ENCODE data around the gene PYGO2. TPM values are rescaled to one million over a fixed set of nuclear protein-coding genes. Genes with fewer than 3 reads are reported as not detected.

The PYGO2 gene
- total and polyA plus RNA-seq, 2 of the 8 experiments (the other 6 are each of a cell fraction or from before 2014, with no cell fraction given): 31.0 to 31.6 TPM

DNA sequence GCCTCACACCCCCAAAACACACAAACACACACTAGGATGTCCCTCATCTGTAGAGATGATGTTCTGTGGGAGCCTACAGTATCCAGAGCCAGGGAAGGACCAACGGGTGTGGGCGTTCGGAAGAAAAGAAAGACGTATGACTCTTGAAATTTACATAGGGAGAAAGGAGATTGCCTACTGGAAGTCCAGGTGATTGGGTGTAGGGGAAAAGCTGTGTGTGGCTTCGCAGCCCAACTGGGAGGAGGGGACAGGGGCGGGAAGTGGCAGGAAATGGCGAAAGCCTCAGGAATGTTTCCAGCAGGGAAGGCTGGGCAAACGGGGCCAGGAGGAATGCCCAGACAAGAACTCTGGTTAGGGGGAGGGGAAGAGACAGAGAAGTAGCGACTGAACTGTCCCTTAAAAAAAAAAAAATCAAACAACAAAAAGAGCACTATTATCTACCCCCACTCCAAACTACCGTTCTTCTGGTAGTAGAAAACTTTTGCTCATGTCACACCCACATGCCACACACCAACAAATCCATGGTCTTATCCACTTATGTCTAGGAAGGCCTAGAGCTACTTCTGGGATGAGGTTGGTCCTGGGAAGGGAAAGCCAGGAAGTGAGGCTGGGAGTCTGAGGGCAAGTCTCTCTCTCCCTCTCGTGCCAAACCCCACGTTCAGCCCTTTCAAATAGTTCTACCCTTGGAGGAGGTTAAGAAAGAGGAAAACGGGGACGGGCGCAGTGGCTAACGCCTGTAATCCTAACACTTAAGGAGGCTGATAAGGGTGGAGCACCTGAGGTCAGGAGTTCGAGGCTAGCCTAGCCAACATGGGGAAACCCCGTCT lies 11.1 kb upstream of the PYGO2 start (continued):
- TF ChIP-seq POLR2AphosphoS5 (IDR thresholded peaks at IDR 0.05; ENCODE audit: low read depth, low read length): peak; percentile 84
- TF ChIP-seq EZH2 (IDR thresholded peaks at IDR 0.05; ENCODE audit: low read depth, low read length, severe bottlenecking): no peak
- TF ChIP-seq EP300 (IDR thresholded peaks at IDR 0.05; ENCODE audit: borderline replicate concordance in 1 of 2, low read depth in 2 of 2, low read length in 2 of 2): peak in 1 of 2 experiments; percentile 51; a peak in 1 of 3 replicates
- TF ChIP-seq CBX5 (IDR thresholded peaks at IDR 0.05; ENCODE audit: low read depth, low read length): no peak
- TF ChIP-seq TEAD4 (IDR thresholded peaks at IDR 0.05; ENCODE audit: low read depth, low read length): peak; percentile 93
- no peak for TF ChIP-seq BCL11A (IDR thresholded peaks at IDR 0.05; ENCODE audit: low read depth in 2 of 2, low read length in 2 of 2)
- TF ChIP-seq SIN3A (conservative IDR thresholded peaks at IDR 0.05 in 1 of 2, IDR thresholded peaks at IDR 0.05 in 1 of 2; ENCODE audit: low read depth in 1 of 2, low read length in 2 of 2): peak; percentile 73; a peak in 1 of 4 replicates
- peak; percentile 61; the same call in 1 of the 2 replicates for TF ChIP-seq E2F6 (IDR thresholded peaks at IDR 0.05)
- no peak for TF ChIP-seq HDAC6 (IDR thresholded peaks at IDR 0.05; ENCODE audit: low read depth, low read length)
- TF ChIP-seq SP2 (IDR thresholded peaks at IDR 0.05; ENCODE audit: low read length): no peak
- peak; percentile 38 for TF ChIP-seq SAP30 (IDR thresholded peaks at IDR 0.05; ENCODE audit: insufficient read depth, insufficient replicate concordance, low read length)
- no peak for TF ChIP-seq SIX5 (IDR thresholded peaks at IDR 0.05; ENCODE audit: low read depth, low read length)
- TF ChIP-seq KDM4A (IDR thresholded peaks at IDR 0.05; ENCODE audit: low read depth, low read length, severe bottlenecking): peak; percentile 0
- no peak for TF ChIP-seq USF2 (IDR thresholded peaks at IDR 0.05; ENCODE audit: low read length)
- TF ChIP-seq CEBPB (IDR thresholded peaks at IDR 0.05; ENCODE audit: low read depth, low read length): peak; percentile 61; the same call in 1 of the 2 replicates
- no peak for TF ChIP-seq CTBP2 (IDR thresholded peaks at IDR 0.05; ENCODE audit: borderline replicate concordance, insufficient read depth, insufficient read length, low read length)
- no peak; the same call in 1 of the 2 replicates for TF ChIP-seq CHD1 (IDR thresholded peaks at IDR 0.05; ENCODE audit: low read depth, low read length)
- peak; percentile 93 for TF ChIP-seq SP1 (IDR thresholded peaks at IDR 0.05; ENCODE audit: low read depth, low read length)
- TF ChIP-seq RFX5 (IDR thresholded peaks at IDR 0.05; ENCODE audit: borderline replicate concordance, low read depth, low read length): no peak
- no peak for TF ChIP-seq TCF12 (IDR thresholded peaks at IDR 0.05; ENCODE audit: low read depth, low read length)
- TF ChIP-seq FOSL1 (IDR thresholded peaks at IDR 0.05; ENCODE audit: insufficient read depth, low read depth, low read length): no peak

Measured in H1 (cell line).